Dermis blood vessel endothelial cell (primary cell): ENCODE data around the gene CCL4L2. TPM values are rescaled to one million over a fixed set of nuclear protein-coding genes. Genes with fewer than 3 reads are reported as not detected.
"Not testable (repeated sequence)": the region's sequence is repeated elsewhere in the genome, so short reads cannot be mapped to it uniquely, and the experiment has no call there.

Experiments
- DNase-seq: peaks from one replicate; pipeline ENCODE4 v3.0.0; 2010
- total RNA-seq: library from RNA; depleted of rRNA; stranded (reverse); fragments of >200 nt; gene quantifications from 2 replicates; pipeline ENCODE4 v1.2.3, GENCODE V29; 2014

The CCL4L2 gene
- total RNA-seq, 1 donor from 2014 or later: not detected

DNA sequence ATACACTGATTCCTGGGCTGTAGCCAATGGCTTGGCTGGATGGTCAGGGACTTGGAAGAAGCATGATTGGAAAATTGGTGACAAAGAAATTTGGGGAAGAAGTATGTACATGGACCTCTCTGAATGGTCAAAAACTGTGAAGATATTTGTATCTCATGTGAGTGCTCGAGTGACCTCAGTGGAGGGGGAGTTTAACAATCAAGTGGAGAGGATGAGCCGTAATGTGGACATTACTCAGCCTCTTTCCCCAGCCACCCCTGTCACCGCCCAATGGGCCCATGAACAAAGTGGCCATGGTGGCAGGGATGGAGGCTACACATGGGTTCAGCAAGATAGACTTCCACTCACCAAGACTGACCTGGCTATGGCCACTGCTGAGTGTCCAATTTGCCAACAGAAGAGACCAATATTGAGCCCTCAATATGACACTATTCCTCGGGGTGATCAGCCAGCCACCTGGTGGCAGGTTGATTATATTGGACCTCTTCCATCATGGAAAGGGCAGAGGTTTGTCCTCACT, 10.8 kb downstream of the CCL4L2 start:
- not testable (repeated sequence) for DNase-seq

DNA sequence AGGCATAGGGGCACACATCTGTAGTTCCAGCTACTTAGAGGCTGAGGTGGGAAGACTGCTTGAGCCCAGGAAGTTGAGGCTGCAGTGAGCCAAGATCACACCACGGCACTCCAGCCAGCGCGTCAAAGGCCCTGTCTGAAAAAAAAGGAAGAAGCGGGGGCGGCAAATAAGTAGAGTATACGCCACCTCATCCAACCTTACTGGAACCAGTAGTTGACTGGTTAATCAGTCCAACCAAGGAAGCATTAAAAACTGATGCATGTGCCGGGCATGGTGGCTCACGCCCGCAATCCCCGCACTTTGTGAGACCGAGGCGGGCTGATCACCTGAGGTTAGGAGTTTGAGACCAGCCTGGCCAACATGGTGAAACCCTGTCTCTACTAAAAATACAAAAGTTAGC, 12.1 kb downstream of the CCL4L2 start:
- not testable (repeated sequence) for DNase-seq

DNA sequence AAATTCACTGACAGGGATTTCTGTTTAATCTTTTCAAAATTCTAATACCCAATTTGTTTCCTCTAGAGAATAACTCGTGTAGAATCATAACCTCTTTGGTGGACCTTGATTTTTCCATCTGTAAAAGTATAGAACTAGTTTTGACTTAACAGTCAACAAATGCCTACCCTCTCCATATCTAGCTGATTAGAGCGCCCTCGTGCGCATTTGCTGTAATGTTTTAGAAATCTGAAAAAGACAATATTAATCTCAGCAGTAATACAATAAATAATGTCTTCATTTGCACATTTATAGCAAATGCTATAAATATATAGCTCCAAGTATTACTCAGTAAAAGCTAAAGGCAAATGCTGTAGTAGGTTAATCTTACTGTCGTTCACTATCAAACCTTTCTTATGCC, 18.8 kb downstream of the CCL4L2 start:
- DNase-seq: not testable (repeated sequence)

DNA sequence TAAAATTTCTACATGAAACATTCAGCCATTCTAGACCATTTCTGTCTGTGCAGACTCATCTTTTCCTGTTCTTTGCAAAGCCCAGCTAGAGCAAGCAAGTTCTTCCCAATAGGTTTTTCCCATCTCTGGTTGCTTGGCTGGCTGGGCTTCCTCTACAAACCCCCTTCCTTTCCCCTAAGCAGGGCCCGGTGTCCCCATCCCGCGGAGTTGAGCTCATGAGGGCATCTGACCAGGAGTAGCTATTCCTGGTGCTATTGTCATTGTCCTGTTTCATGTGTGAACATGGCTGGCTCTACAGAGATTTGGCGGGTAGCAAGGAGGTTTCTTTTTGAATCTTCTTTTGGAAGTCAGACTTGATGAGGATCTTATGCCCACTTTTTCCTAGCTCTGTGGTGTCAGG, 31.2 kb downstream of the CCL4L2 start:
- not testable (repeated sequence) for DNase-seq

Other genes starting within 250 kb of the CCL4L2 start
- 0.37 and 0.68 TPM in 2 replicates for gene CCL16, start 229.6 kb upstream of the CCL4L2 start, total RNA-seq
- 14.2 and 24.2 TPM in 2 replicates for gene CCL14, start 224.3 kb upstream of the CCL4L2 start, total RNA-seq
- gene CCL15, start 209.5 kb upstream of the CCL4L2 start, total RNA-seq: not detected in 2 replicates
- gene CCL23, start 193.1 kb upstream of the CCL4L2 start, total RNA-seq: 2.2 and 7.5 TPM in 2 replicates
- gene CCL18, start 146.8 kb upstream of the CCL4L2 start, total RNA-seq: not detected in 2 replicates
- not detected in 2 replicates for gene CCL3, start 120.9 kb upstream of the CCL4L2 start, total RNA-seq
- not detected in 2 replicates for gene CCL4, start 107.2 kb upstream of the CCL4L2 start, total RNA-seq
- 0.85 and 1.6 TPM in 2 replicates for gene TBC1D3B, start 34.4 kb upstream of the CCL4L2 start, total RNA-seq
- not detected in 2 replicates for gene CCL3L1, start 14.3 kb upstream of the CCL4L2 start, total RNA-seq
- gene TBC1D3I, start 53.5 kb downstream of the CCL4L2 start, total RNA-seq: 0.05 and 0.17 TPM in 2 replicates
- gene TBC1D3G, start 112.8 kb downstream of the CCL4L2 start, total RNA-seq: not detected in 2 replicates
- not detected in 2 replicates for gene TBC1D3H, start 177.4 kb downstream of the CCL4L2 start, total RNA-seq